Measurements from ENCODE around the gene RNF2. TPM values are rescaled to one million over a fixed set of nuclear protein-coding genes. Genes with fewer than 3 reads are reported as not detected.
"Not testable (repeated sequence)": the region's sequence is repeated elsewhere in the genome, so short reads cannot be mapped to it uniquely, and the experiment has no call there.

RNF2 gene
- total RNA-seq, 5 donors from 2014 or later (not counting 1 experiment from before 2014, with no cell fraction given): 17.0 to 24.0 (median 21.0) TPM

DNA sequence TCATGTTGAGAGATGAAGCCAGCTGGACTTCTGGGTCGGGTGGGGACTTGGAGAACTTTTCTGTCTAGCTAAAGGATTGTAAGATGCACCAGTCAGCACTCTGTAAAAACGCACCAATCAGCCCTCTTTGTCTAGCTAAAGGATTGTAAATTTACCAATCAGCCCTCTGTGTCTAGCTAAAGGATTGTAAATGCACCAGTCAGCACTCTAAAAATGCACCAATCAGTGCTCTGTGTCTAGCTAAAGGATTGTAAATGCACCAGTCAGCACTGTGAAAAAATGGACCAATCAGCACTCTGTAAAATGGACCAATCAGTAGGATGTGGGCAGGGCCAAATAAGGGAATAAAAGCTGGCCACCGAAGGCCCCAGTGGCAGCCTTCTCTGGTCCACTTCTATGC, 19.6 kb downstream of the RNF2 start:
- ATAC-seq (replicated peaks in 1 of 4); H3K27me3 Mint-ChIP-seq; H3K4me3 Mint-ChIP-seq; H3K27ac ChIP-seq (ENCODE audit: low read length); H3K36me3 ChIP-seq (ENCODE audit: control insufficient read depth in 2 of 2, extremely low read depth in 1 of 2, insufficient read depth in 1 of 2, low read length in 1 of 2); POLR2A ChIA-PET; H3K27ac Mint-ChIP-seq; DNase-seq; H3K4me3 ChIP-seq (ENCODE audit: control insufficient read depth in 1 of 2, extremely low read depth in 1 of 2, low read length in 1 of 2); H3K27me3 ChIP-seq (replicated peaks in 1 of 2; ENCODE audit: control insufficient read depth in 2 of 2, extremely low read depth in 1 of 2, insufficient read depth in 2 of 2, low read length in 1 of 2); H3K9me3 ChIP-seq; H3K9me3 Mint-ChIP-seq; H3K4me1 ChIP-seq (ENCODE audit: control insufficient read depth in 1 of 2, extremely low read depth in 1 of 2, insufficient read depth in 2 of 2, low read length in 2 of 2): not testable (repeated sequence)
- WGBS (ENCODE audit: insufficient coverage): no CpG with 5 or more reads among the region's 3 CpGs
- peaks cover 66 to 77% (median 74%) of the 10 kb centered on the region in 3 donors for H3K4me1 Mint-ChIP-seq
- peaks cover 38% of the 10 kb centered on the region for H3K36me3 Mint-ChIP-seq
- CTCF ChIA-PET: interaction anchor here in 1 of 2 donors (0.6 kb wide), 1 partner anchor 288 kb away, joined by 3 read pairs; no protein-coding TSS in a partner anchor

DNA sequence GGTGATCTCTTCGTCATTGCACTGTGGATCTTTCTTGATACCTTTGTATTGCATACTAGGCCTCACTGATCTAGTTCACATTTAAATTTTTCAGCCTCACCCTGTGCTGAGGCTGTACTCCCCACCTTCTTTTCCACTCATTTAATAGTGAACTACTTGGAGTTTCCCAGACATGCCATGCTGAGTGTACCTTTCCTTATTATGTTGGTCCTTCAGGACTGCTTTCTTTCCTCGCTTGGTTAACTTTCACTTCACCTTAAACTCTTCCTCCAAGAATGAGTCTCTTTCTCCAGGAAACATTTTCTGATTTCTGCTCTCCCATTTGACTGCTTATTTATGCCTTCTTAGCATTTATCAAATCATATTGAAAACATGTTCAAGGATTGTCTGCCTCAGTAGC, 20.8 kb downstream of the RNF2 start:
- no peak for DNase-seq
- ATAC-seq (replicated peaks in 1 of 4): no peak
- peaks cover 0 to 3% of the 10 kb centered on the region in 2 donors for H3K36me3 ChIP-seq (ENCODE audit: control insufficient read depth in 2 of 2, extremely low read depth in 1 of 2, insufficient read depth in 1 of 2, low read length in 1 of 2)
- Mint-ChIP-seq H3K27ac (peak overlapping the region in 1 of 2 donors; percentile 3), H3K9me3 (no peaks in the 10 kb centered on the region), H3K4me3 (no peak overlapping the region), H3K4me1 (peaks cover 62 to 71% (median 69%) of the 10 kb centered on the region in 3 donors), H3K36me3 (peaks cover 43% of the 10 kb centered on the region), H3K27me3 (no peaks in the 10 kb centered on the region)
- H3K9me3 ChIP-seq: no peaks in the 10 kb centered on the region
- CTCF ChIA-PET: no interaction called here
- no peak overlapping the region for H3K4me3 ChIP-seq (ENCODE audit: control insufficient read depth in 1 of 2, extremely low read depth in 1 of 2, low read length in 1 of 2)
- no peak overlapping the region for H3K27ac ChIP-seq (ENCODE audit: low read length)
- WGBS (ENCODE audit: insufficient coverage): no CpG with 5 or more reads among the region's 2 CpGs
- peaks cover 0 to 2% of the 10 kb centered on the region in 2 experiments for H3K4me1 ChIP-seq (ENCODE audit: control insufficient read depth in 1 of 2, extremely low read depth in 1 of 2, insufficient read depth in 2 of 2, low read length in 2 of 2)
- POLR2A ChIA-PET: no interaction called here
- H3K27me3 ChIP-seq (replicated peaks in 1 of 2; ENCODE audit: control insufficient read depth in 2 of 2, extremely low read depth in 1 of 2, insufficient read depth in 2 of 2, low read length in 1 of 2): no peaks in the 10 kb centered on the region

DNA sequence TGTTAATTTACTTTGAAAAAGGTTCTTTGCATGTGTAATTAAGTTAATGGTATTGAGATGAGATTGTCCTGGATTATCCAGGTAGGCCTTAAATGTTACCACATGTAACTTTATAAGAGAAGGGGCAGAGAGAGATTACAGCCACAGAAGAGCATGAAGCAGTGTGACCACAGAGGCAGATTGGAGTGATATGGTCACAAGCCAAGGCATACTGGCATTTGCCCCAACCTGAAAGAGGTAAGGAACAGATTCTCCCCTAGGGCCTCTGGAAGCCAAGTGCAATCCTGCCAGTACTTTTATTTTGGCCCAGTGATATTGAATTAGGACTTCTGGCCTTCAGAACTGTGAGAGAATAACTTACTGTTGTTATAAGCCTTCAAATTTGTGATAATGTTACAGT, 23.0 kb downstream of the RNF2 start:
- DNase-seq (no peak), ATAC-seq (replicated peaks in 1 of 4) (no peak)
- POLR2A ChIA-PET: interaction anchor here in 1 of 2 donors (0.6 kb wide), 1 partner anchor 22 kb away, joined by 3 read pairs; no protein-coding TSS in a partner anchor
- Mint-ChIP-seq H3K36me3 (peaks cover 48% of the 10 kb centered on the region), H3K27me3 (no peaks in the 10 kb centered on the region), H3K27ac (no peak overlapping the region), H3K4me3 (no peak overlapping the region), H3K4me1 (peaks cover 65 to 68% (median 65%) of the 10 kb centered on the region in 3 donors), H3K9me3 (no peaks in the 10 kb centered on the region)
- Histone ChIP-seq H3K9me3 (no peaks in the 10 kb centered on the region), H3K4me1 (ENCODE audit: control insufficient read depth in 1 of 2, extremely low read depth in 1 of 2, insufficient read depth in 2 of 2, low read length in 2 of 2) (no peaks in the 10 kb centered on the region), H3K27me3 (replicated peaks in 1 of 2; ENCODE audit: control insufficient read depth in 2 of 2, extremely low read depth in 1 of 2, insufficient read depth in 2 of 2, low read length in 1 of 2) (no peaks in the 10 kb centered on the region), H3K27ac (ENCODE audit: low read length) (no peak overlapping the region), H3K36me3 (ENCODE audit: control insufficient read depth in 2 of 2, extremely low read depth in 1 of 2, insufficient read depth in 1 of 2, low read length in 1 of 2) (peaks cover 0 to 3% of the 10 kb centered on the region in 2 donors), H3K4me3 (ENCODE audit: control insufficient read depth in 1 of 2, extremely low read depth in 1 of 2, low read length in 1 of 2) (no peak overlapping the region)
- CTCF ChIA-PET: no interaction called here

DNA sequence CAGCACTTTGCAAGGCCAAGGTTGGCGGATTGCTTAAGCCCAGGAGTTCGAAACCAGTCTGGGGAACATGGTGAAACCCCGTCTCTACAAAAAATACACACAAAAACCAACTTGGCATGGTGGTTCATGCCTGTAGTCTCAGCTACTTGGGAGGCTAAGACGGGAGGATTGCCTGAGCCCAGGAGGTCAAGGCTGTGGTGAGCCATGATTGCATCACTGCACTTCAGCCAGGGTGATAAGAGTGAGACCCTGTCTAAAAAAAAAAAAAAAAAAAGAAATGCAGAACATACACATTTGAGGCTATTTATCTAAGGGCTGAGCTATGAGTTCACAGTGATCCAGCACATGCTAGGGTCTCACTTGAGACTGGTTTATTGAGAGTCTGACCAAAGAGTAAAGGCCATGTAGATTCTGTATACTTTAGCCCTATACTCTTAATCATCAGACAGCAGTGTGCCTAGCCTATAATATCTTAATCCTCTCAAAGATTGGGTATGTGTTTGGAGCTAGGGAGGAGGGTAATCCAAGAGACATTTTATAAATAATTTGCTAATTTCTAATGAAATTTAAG, 23.9 kb downstream of the RNF2 start:
- peaks cover 0 to 3% of the 10 kb centered on the region in 2 donors for H3K36me3 ChIP-seq (ENCODE audit: control insufficient read depth in 2 of 2, extremely low read depth in 1 of 2, insufficient read depth in 1 of 2, low read length in 1 of 2)
- H3K27me3 ChIP-seq (replicated peaks in 1 of 2; ENCODE audit: control insufficient read depth in 2 of 2, extremely low read depth in 1 of 2, insufficient read depth in 2 of 2, low read length in 1 of 2): no peaks in the 10 kb centered on the region
- WGBS (ENCODE audit: insufficient coverage): 100% methylated on average over 1 of the region's 4 CpGs
- H3K27me3 Mint-ChIP-seq: no peaks in the 10 kb centered on the region
- no peak for DNase-seq
- no peak overlapping the region for H3K27ac Mint-ChIP-seq
- ATAC-seq (replicated peaks in 1 of 4): no peak
- H3K27ac ChIP-seq (ENCODE audit: low read length): no peak overlapping the region
- no peaks in the 10 kb centered on the region for H3K9me3 ChIP-seq
- peaks cover 58 to 63% (median 62%) of the 10 kb centered on the region in 3 donors for H3K4me1 Mint-ChIP-seq
- H3K4me3 ChIP-seq (ENCODE audit: control insufficient read depth in 1 of 2, extremely low read depth in 1 of 2, low read length in 1 of 2): no peak overlapping the region
- no peaks in the 10 kb centered on the region for H3K4me1 ChIP-seq (ENCODE audit: control insufficient read depth in 1 of 2, extremely low read depth in 1 of 2, insufficient read depth in 2 of 2, low read length in 2 of 2)
- CTCF ChIA-PET: interaction anchor here (0.6 to 1.2 kb wide), 3 partner anchors 25 to 283 kb away, joined by 3 to 4 read pairs (median 4); no protein-coding TSS in a partner anchor
- POLR2A ChIA-PET: interaction anchor here (0.6 kb wide), 3 partner anchors 23 to 1893 kb away, joined by 3 to 6 read pairs (median 3); no protein-coding TSS in a partner anchor
- H3K9me3 Mint-ChIP-seq: no peaks in the 10 kb centered on the region
- peaks cover 39% of the 10 kb centered on the region for H3K36me3 Mint-ChIP-seq
- H3K4me3 Mint-ChIP-seq: no peak overlapping the region

DNA sequence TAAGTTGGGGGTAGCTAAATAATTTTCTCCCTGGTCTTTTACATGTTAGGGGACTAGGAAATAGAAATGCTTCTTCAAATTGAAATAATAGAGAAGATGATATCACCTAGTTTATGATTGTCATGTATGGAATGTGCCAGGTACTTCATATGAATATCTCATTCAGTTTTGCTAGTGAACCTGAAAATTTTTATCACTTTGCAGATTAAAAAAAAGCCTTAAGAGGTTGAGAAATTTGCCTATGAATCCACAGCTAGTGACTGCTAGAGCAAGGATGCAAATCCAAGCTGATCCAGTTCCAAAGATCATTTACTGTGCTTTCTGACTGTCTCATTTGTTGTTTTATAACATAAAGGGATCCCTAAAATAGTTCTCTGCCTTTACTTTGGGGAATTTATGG, 24.7 kb downstream of the RNF2 start:
- H3K4me3 ChIP-seq (ENCODE audit: control insufficient read depth in 1 of 2, extremely low read depth in 1 of 2, low read length in 1 of 2): no peak overlapping the region
- DNase-seq (no peak), ATAC-seq (replicated peaks in 1 of 4) (no peak)
- CTCF ChIA-PET: interaction anchor here in 1 of 2 donors (1.2 kb wide), 1 partner anchor 26 kb away, joined by 4 read pairs; no protein-coding TSS in a partner anchor
- Mint-ChIP-seq H3K27me3 (no peaks in the 10 kb centered on the region), H3K4me1 (peaks cover 59 to 63% (median 63%) of the 10 kb centered on the region in 3 donors), H3K36me3 (peaks cover 35% of the 10 kb centered on the region), H3K9me3 (no peaks in the 10 kb centered on the region), H3K4me3 (no peak overlapping the region), H3K27ac (no peak overlapping the region)
- no peaks in the 10 kb centered on the region for H3K4me1 ChIP-seq (ENCODE audit: control insufficient read depth in 1 of 2, extremely low read depth in 1 of 2, insufficient read depth in 2 of 2, low read length in 2 of 2)
- no peaks in the 10 kb centered on the region for H3K27me3 ChIP-seq (replicated peaks in 1 of 2; ENCODE audit: control insufficient read depth in 2 of 2, extremely low read depth in 1 of 2, insufficient read depth in 2 of 2, low read length in 1 of 2)
- H3K9me3 ChIP-seq: no peaks in the 10 kb centered on the region
- POLR2A ChIA-PET: interaction anchor here in 1 of 2 donors (0.6 kb wide), 1 partner anchor 1894 kb away, joined by 3 read pairs; no protein-coding TSS in a partner anchor
- H3K27ac ChIP-seq (ENCODE audit: low read length): no peak overlapping the region
- H3K36me3 ChIP-seq (ENCODE audit: control insufficient read depth in 2 of 2, extremely low read depth in 1 of 2, insufficient read depth in 1 of 2, low read length in 1 of 2): peaks cover 0 to 3% of the 10 kb centered on the region in 2 donors

DNA sequence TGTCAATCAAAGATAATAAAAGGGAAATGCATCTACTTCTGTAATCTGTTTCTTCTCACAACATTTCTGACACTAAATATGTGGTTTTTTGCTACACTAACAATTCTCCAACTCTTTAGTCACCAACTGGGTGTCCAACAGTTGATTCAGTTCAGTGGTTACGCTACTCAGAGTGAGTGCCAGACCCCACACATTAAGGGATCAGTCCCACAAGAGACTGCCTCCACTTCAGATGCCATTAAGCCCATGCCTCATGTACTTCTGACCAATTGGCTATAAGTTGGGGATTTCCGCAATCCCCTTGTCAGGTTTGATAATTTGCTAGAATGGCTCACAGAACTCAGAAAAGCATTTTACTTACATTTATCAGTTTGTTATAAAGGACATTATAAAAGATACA, 28.4 kb downstream of the RNF2 start:
- ChIA-PET POLR2A (no interaction called here), CTCF (no interaction called here)
- Mint-ChIP-seq H3K9me3 (no peaks in the 10 kb centered on the region), H3K36me3 (peaks cover 22% of the 10 kb centered on the region), H3K4me1 (peaks cover 48 to 56% (median 50%) of the 10 kb centered on the region in 3 donors), H3K4me3 (no peak overlapping the region), H3K27me3 (no peaks in the 10 kb centered on the region), H3K27ac (no peak overlapping the region)
- no peaks in the 10 kb centered on the region for H3K27me3 ChIP-seq (replicated peaks in 1 of 2; ENCODE audit: control insufficient read depth in 2 of 2, extremely low read depth in 1 of 2, insufficient read depth in 2 of 2, low read length in 1 of 2)
- no peaks in the 10 kb centered on the region for H3K36me3 ChIP-seq (ENCODE audit: control insufficient read depth in 2 of 2, extremely low read depth in 1 of 2, insufficient read depth in 1 of 2, low read length in 1 of 2)
- no peaks in the 10 kb centered on the region for H3K4me1 ChIP-seq (ENCODE audit: control insufficient read depth in 1 of 2, extremely low read depth in 1 of 2, insufficient read depth in 2 of 2, low read length in 2 of 2)
- no peak overlapping the region for H3K27ac ChIP-seq (ENCODE audit: low read length)
- ATAC-seq (replicated peaks in 1 of 4) (no peak), DNase-seq (no peak)
- no peaks in the 10 kb centered on the region for H3K9me3 ChIP-seq
- no peak overlapping the region for H3K4me3 ChIP-seq (ENCODE audit: control insufficient read depth in 1 of 2, extremely low read depth in 1 of 2, low read length in 1 of 2)
- no CpG with 5 or more reads among the region's 2 CpGs for WGBS (ENCODE audit: insufficient coverage)
